Esophagus muscularis mucosa (tissue), 4 donors: ENCODE data around the gene FUT8. TPM values are rescaled to one million over a fixed set of nuclear protein-coding genes. Genes with fewer than 3 reads are reported as not detected.

ENCODE experiments used
- DNase-seq: peaks from one replicate; pipeline ENCODE4 v3.0.0-alpha.2; 2017; ENCODE audit errors: extremely low spot score
- H3K27ac ChIP-seq, 4 donors: fragments of 200-600 bp; sonication (generic); replicated peaks in 1 of 4; 1 replicate in 3 of 4; 2 replicates in 1 of 4; pipeline ENCODE4 v1.5.1; 2016 to 2019; ENCODE audit warnings: mild to moderate bottlenecking in 1 of 4
- H3K27me3 ChIP-seq, 4 donors: fragments of 200-600 bp; sonication (generic); one replicate each; pipeline versions ENCODE4 v1.5.1 to v1.6.0; 2016 to 2019
- H3K36me3 ChIP-seq, 4 donors: fragments of 200-600 bp; sonication (generic); one replicate each; pipeline ENCODE4 v1.5.1; 2016 to 2019
- H3K4me1 ChIP-seq, 4 donors: fragments of 200-600 bp; sonication (generic); one replicate each; pipeline ENCODE4 v1.5.1; 2016 to 2019
- H3K4me3 ChIP-seq, 4 donors: fragments of 200-600 bp; sonication (generic); 1 replicate in 2 of 4; 2 replicates in 2 of 4; pipeline ENCODE4 v1.5.1; 2016 to 2019; ENCODE audit warnings: mild to moderate bottlenecking in 4 of 4, moderate library complexity in 1 of 4
- H3K9me3 ChIP-seq, 4 donors: fragments of 200-600 bp; sonication (generic); 1 replicate in 3 of 4; 2 replicates in 1 of 4; pipeline ENCODE4 v1.5.1; 2016 to 2019
- EP300 ChIP-seq: sonication (generic); formaldehyde crosslinking; IDR thresholded peaks from one replicate; pipeline ENCODE4 v1.6.1; 2017; ENCODE audit warnings: antibody characterized with exemption
- POLR2A ChIP-seq: fragments of 450-650 bp; IDR thresholded peaks from one replicate; pipeline ENCODE4 v1.6.1; 2017; ENCODE audit warnings: antibody characterized with exemption, moderate library complexity, mild to moderate bottlenecking, low read depth
- POLR2AphosphoS5 ChIP-seq, 2 donors: sonication (generic); formaldehyde crosslinking; IDR thresholded peaks; one replicate each; pipeline ENCODE4 v1.6.1; 2017; ENCODE audit warnings: antibody characterized with exemption in 2 of 2
- WGBS: methylation state at CpG from one replicate; pipeline ENCODE4 v1.1.5; 2018; 5-methylcytosine and 5-hydroxymethylcytosine counted together
- intact Hi-C: fragments of 100-400 bp; cut with DNase I; formaldehyde crosslinking; loops from one replicate; pipeline ENCODE4 v1.15.1; 2023
- total RNA-seq, 4 donors: library from RNA; depleted of rRNA; stranded (reverse); fragments of >200 nt; gene quantifications; one replicate each; pipeline versions ENCODE4 v1.1.0 to v1.2.1, GENCODE V29; 2016
- TF ChIP-seq, protein P1 (sequence below), 3 experiments: fragments of 200-600 bp in 2 of 3; fragments of 450-650 bp in 1 of 3; sonication (generic) in 2 of 3; IDR thresholded peaks; one replicate each; pipeline ENCODE4 v1.5.1; 2017 to 2019; ENCODE audit warnings: antibody characterized with exemption in 3 of 3, mild to moderate bottlenecking in 2 of 3, moderate library complexity in 1 of 3

Gene FUT8
- 10 to 100 TPM; 12.8 to 22.2 (median 20.1) TPM for total RNA-seq

DNA sequence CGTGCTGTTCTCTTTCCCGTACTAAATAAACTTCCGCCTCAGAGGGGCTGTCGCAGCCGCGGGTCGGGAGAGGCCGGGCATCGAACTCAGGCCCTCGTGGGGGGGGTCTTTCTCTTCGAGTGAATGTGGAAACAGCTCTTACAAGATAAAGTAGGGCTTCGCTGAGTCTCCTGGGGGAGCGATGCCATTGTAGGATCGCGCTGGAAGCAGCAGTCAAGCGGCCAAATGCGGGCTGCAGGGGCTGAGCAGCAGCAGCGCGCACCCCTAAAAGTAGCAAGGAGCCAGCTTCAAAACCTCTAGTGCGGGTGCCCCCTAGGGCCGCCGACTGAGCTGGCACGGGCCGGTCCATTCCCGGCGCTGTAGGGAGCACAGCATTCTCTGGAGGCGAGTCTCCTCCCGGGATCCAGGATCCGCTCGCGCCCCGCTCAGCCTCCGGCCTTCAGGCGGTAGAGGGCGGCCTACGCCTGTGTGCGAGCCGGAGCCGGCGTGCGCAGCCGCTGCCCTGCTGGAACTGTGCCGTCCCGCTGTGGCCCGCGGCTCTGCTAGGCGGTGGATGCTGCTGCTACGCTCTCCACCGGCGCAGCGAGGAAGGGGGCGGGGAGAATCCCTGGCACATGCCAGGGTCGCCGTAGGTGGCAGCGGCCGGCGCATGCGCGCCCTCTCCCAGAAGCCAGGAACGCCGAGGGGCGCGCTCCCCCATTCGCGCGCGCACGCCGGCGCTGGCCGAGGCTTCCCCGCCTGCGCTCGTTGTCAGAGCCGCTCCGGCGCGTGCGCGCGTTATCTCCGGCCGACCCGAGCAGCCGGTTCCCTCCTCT lies at the start of gene FUT8:
Gene FUT8 (plus strand): TSS at position 699 of the 815 bp plus-strand sequence. CDS start 148,834 bp downstream, outside the sequence.
- intact Hi-C loops, result loop anchor here (5.0 to 10.0 kb wide), 3 partner anchors 187 to 425 kb away; partner anchors contain the start of gene FNTB

DNA sequence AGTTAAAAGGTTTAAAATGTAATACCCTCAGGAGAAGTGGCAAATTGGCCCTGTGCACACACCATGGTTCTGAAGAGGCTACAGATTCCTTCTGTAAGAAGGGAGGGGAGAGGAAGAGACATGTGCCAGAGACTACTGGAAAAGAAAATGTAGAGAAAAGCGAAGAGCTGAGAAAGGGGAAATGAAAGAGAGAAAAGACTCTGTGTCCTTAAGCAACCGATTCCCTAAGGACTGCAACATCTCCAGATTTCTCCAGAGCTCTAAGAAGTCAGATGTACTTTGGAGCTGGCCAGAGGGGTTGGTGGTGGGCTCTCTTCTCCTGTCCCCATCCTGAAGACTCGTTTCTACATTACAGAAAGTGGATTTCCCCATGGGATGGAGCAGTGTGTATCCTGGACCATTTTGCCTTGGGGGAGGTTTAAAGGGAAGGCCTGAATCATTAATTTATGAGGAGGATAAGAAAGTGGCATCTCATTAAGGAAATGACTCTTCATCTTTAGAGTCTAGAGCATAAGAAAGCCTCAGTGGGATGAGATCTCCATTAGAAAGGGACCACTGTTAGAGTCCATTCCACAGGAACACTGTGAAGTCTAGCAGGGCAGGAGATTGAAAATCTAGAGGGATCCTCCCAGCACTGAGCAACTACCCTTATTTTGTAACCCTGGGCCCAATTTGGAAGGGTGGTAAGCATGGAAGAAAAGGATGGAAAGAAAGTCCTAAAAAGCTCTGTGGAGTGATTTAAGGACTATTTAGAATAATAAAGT lies 45.5 kb upstream of the FUT8 start:
- 83% methylated on average over 3 of the region's 3 CpGs for WGBS
- Histone ChIP-seq H3K27ac (no peak overlapping the region), H3K27me3 (no peaks in the 10 kb centered on the region), H3K36me3 (no peaks in the 10 kb centered on the region), H3K4me1 (no peaks in the 10 kb centered on the region), H3K9me3 (no peaks in the 10 kb centered on the region), H3K4me3 (no peak overlapping the region)
- no peak for DNase-seq
- no peak for TF ChIP-seq POLR2A
- no peak for TF ChIP-seq POLR2AphosphoS5 (IDR thresholded peaks at IDR 0.05)
- TF ChIP-seq, protein P1, sequence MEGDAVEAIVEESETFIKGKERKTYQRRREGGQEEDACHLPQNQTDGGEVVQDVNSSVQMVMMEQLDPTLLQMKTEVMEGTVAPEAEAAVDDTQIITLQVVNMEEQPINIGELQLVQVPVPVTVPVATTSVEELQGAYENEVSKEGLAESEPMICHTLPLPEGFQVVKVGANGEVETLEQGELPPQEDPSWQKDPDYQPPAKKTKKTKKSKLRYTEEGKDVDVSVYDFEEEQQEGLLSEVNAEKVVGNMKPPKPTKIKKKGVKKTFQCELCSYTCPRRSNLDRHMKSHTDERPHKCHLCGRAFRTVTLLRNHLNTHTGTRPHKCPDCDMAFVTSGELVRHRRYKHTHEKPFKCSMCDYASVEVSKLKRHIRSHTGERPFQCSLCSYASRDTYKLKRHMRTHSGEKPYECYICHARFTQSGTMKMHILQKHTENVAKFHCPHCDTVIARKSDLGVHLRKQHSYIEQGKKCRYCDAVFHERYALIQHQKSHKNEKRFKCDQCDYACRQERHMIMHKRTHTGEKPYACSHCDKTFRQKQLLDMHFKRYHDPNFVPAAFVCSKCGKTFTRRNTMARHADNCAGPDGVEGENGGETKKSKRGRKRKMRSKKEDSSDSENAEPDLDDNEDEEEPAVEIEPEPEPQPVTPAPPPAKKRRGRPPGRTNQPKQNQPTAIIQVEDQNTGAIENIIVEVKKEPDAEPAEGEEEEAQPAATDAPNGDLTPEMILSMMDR (IDR thresholded peaks at IDR 0.05), result no peak
- no peak for TF ChIP-seq EP300
- intact Hi-C loops, result no loop called here

More for the DNA sequence above, at the start of gene FUT8:
- TF ChIP-seq POLR2A (peak; percentile 59), EP300 (no peak), POLR2AphosphoS5 (IDR thresholded peaks at IDR 0.05) (peak; percentile 88 to 92)
- TF ChIP-seq, protein P1 (IDR thresholded peaks at IDR 0.05), result peak; percentile 63 to 71 (median 65)
- Histone ChIP-seq H3K27me3 (no peaks in the 10 kb centered on the region), H3K9me3 (no peaks in the 10 kb centered on the region), H3K36me3 (no peaks in the 10 kb centered on the region), H3K27ac (peak within 1 kb of the TSS; percentile 94 to 97 (median 96)), H3K4me3 (peak within 1 kb of the TSS; percentile 87 to 97 (median 92)), H3K4me1 (peaks cover 19% of the 10 kb centered on the region in 4 donors)
- peak; percentile 96 for DNase-seq
- 0% methylated on average over 14 of the region's 85 CpGs for whole genome bisulfite sequencing

- Histone ChIP-seq H3K27ac (no peak overlapping the region), H3K4me1 (no peaks in the 10 kb centered on the region), H3K4me3 (no peak overlapping the region), H3K36me3 (no peaks in the 10 kb centered on the region), H3K9me3 (no peaks in the 10 kb centered on the region), H3K27me3 (no peaks in the 10 kb centered on the region)
- no peak for DNase-seq
- 100% methylated on average over 1 of the region's 1 CpG for WGBS
- TF ChIP-seq EP300 (no peak), POLR2A (no peak), POLR2AphosphoS5 (IDR thresholded peaks at IDR 0.05) (no peak)
- intact Hi-C loops, result no loop called here
Measured at GRCh38 chr14:65369560-65369959, 43.0 kb upstream of the FUT8 start.

GRCh38 chr14:65370801-65371248 lies 41.7 kb upstream of the FUT8 start:
- H3K27ac ChIP-seq, result no peak overlapping the region
- DNase-seq, result no peak
- TF ChIP-seq POLR2A, result no peak
- TF ChIP-seq, protein P1 (IDR thresholded peaks at IDR 0.05), result no peak
- TF ChIP-seq EP300, result no peak
- no peaks in the 10 kb centered on the region for H3K4me1 ChIP-seq
- no peaks in the 10 kb centered on the region for H3K27me3 ChIP-seq
- H3K36me3 ChIP-seq, result no peaks in the 10 kb centered on the region
- no peak overlapping the region for H3K4me3 ChIP-seq
- WGBS, result 72% methylated on average over 7 of the region's 7 CpGs
- H3K9me3 ChIP-seq, result no peaks in the 10 kb centered on the region
- intact Hi-C loops, result no loop called here

DNA sequence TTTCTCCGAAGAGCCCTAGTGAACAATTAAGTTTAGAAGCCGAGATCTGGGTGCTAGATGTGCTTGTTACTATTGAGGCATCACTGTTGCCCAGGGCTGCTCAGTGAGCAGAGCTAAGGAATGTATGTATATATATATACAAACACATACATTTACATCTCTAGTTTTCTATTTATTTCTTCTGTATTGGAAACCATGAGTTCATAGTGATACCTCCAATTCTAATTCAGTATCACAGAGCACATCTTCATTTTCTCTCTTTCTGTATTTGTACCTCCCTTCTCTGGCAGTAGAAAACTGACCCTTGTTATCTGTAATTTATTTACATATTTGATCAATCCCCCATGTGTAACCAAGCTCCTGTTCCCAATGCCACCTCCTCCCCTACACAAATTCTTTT lies 40.7 kb upstream of the FUT8 start:
- no peaks in the 10 kb centered on the region for H3K36me3 ChIP-seq
- no peak overlapping the region for H3K27ac ChIP-seq
- H3K4me1 ChIP-seq, result no peaks in the 10 kb centered on the region
- WGBS, result 88% methylated on average over 2 of the region's 2 CpGs
- no peak for DNase-seq
- H3K27me3 ChIP-seq, result no peaks in the 10 kb centered on the region
- H3K9me3 ChIP-seq, result no peaks in the 10 kb centered on the region
- no peak for TF ChIP-seq POLR2A
- TF ChIP-seq, protein P1 (IDR thresholded peaks at IDR 0.05), result no peak
- no peak for TF ChIP-seq POLR2AphosphoS5 (IDR thresholded peaks at IDR 0.05)
- no peak for TF ChIP-seq EP300
- intact Hi-C loops, result no loop called here
- no peak overlapping the region for H3K4me3 ChIP-seq
